Adipose tissue (tissue), 3 donors: ENCODE data around the gene ADGRF5. TPM values are rescaled to one million over a fixed set of nuclear protein-coding genes. Genes with fewer than 3 reads are reported as not detected.
"Not testable (repeated sequence)": the region's sequence is repeated elsewhere in the genome, so short reads cannot be mapped to it uniquely, and the experiment has no call there.

Source experiments
- H3K27ac ChIP-seq: one replicate; pipeline ENCODE4 v1.5.1; 2013; ENCODE audit warnings: low read depth, low read length
- WGBS, 3 donors: extraction: QIAGEN DNeasy Blood & Tissue Kit; methylation state at CpG; one replicate each; pipeline ENCODE4 v1.1.7; 2013; 5-methylcytosine and 5-hydroxymethylcytosine counted together
- polyA plus RNA-seq, 3 donors: library from polyadenylated mRNA; stranded (reverse); fragments of 200-250 nt; gene quantifications; one replicate each; pipeline ENCODE4 v1.2.3, GENCODE V29; 2013
- donor health status: healthy with polysubstance abuse.
- donor health status: Bipolar disorder and iron deficiency.
- donor health status: healthy.

The ADGRF5 gene
- polyA plus RNA-seq, 3 donors: 5.8 to 47.7 (median 21.3) TPM

DNA sequence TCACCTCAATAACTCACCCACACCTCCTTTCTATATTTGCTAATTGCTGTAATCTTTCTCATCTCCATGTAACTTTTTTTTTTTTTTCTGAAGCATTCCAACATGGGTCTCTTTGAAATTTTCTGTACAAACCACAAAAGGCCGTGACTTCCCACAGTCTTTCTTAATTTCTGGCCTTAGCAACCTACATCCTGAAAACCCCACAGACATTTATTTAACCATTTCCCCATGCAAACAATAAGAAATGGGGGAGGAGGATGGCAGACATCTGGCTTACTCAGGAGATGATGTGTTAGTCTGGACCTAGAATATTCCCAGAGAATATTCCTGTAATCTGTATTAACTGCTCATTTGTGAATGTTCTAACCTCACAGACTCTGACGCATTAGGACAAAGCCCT is 70.9 kb downstream of the ADGRF5 start:
- H3K27ac ChIP-seq: no peak overlapping the region
- WGBS, 3 donors: 63 to 87% (median 68%) methylated on average over 2 of the region's 2 CpGs

DNA sequence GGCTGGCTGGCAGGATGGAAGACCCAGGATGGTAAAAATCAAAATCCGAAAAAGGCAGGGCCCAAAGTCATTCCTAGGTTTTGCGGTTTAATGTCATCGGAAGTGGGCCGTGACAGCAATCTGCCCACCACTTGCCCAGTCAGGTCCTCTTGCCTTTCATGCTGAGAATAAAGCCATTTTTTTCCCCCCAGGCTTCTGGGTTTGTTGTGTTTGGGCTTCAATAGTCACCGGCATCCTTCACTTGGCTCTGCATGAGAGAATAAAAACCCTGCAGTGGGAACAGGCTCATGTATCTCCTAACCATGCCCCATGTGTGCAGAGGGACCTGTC is 72.4 kb downstream of the ADGRF5 start:
- no peak overlapping the region for H3K27ac ChIP-seq
- 52 to 73% (median 57%) methylated on average over 5 of the region's 5 CpGs for WGBS, 3 donors

GRCh38 chr6:46848684-46849360 is 72.9 kb downstream of the ADGRF5 start:
- WGBS, 3 donors: 6 to 7% (median 7%) methylated on average over 25 of the region's 25 CpGs
- no peak overlapping the region for H3K27ac ChIP-seq

DNA sequence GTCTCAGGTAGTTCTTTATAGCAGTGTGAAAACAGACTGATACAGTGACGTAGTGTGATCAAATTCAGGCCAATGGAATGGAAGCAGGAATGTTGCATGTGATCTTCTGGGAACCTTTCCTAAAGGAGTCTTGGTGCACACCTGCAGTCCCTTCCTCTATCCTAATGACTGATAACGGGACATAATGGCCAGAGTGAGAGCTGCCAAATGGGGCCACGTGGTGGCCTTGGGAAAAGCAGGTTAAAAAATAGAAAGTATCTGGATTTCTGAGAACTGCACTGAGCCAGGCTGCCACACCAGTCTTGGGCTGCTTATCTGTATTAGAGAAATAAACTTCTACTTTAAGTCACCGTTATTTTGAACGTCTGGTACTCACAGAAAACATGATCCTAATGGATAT is 76.6 kb downstream of the ADGRF5 start:
- H3K27ac ChIP-seq: no peak overlapping the region
- WGBS, 3 donors: 28 to 72% (median 70%) methylated on average over 5 of the region's 5 CpGs

GRCh38 chr6:46842252-46842846 is 79.4 kb downstream of the ADGRF5 start:
- WGBS, 3 donors: 88 to 91% (median 91%) methylated on average over 6 of the region's 6 CpGs
- H3K27ac ChIP-seq: not testable (repeated sequence)

DNA sequence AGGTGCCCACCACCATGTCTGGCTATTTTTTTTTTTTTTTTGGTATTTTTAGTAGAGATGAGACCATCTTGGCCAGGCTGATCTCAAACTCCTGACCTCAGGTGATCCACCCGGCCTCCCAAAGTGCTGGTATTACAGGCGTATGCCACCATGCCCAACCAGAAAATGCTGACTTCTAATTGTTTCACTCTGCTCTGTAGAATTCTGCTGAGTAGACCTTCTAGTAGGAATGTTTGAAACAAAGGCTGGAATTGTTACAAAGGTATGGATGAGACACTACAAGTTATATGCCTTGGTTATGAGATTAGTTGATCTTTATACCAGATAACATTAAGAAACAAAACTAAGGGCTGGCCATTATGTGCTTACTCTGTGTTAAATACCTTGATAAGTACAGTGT is 83.7 kb downstream of the ADGRF5 start:
- 95 to 97% (median 96%) methylated on average over 2 of the region's 2 CpGs for WGBS, 3 donors

DNA sequence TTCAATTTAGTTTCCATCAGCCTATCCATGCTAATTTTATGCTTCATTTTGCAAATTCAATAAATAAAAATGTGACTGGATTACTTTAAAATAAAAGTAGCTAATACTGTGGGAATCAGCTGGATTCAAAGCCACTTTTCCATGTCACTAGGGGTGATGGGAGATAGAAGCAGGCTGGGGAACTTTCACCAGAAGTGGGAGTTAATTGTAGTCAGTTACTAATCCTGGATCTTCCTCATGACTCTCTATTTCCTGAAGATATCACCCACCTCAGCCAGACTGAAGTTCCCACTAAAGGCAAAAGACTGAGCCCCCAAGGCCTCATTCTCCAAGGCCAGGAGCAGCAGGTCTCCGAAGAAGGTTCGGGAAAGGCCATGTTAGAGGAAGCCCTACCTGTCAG is 86.7 kb downstream of the ADGRF5 start:
- WGBS, 3 donors: 92 to 100% (median 96%) methylated on average over 2 of the region's 2 CpGs
- H3K27ac ChIP-seq: not testable (repeated sequence)

More for the DNA sequence above, 83.7 kb downstream of the ADGRF5 start:
- H3K27ac ChIP-seq: no peak overlapping the region

- WGBS, 3 donors: 56 to 79% (median 57%) methylated on average over 7 of the region's 7 CpGs
Measured at GRCh38 chr6:46834257-46834916, 87.4 kb downstream of the ADGRF5 start.

DNA sequence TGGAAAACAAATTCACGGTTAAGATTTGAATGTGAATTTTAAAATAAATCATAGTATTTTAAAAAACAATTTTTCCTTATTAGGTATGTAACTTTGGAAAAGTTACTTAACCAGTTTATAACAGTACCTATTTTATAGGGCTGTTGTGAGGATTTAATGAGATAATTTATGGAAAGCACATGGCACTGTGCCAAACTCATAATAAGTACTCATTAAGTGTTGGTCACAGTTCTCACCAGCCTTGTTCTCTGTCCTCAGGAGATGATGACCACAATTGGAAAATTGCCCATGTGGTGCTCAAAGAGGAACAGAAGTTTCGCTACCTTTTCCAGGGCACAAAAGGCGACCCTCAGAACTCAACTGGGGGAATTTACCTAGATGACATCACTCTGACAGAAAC is 88.9 kb downstream of the ADGRF5 start:
- H3K27ac ChIP-seq: no peak overlapping the region
- WGBS, 3 donors: 86 to 93% (median 87%) methylated on average over 3 of the region's 3 CpGs

More at GRCh38 chr6:46834257-46834916, 87.4 kb downstream of the ADGRF5 start:
- not testable (repeated sequence) for H3K27ac ChIP-seq

- WGBS, 3 donors: 65 to 89% (median 80%) methylated on average over 2 of the region's 2 CpGs
- no peak overlapping the region for H3K27ac ChIP-seq
Measured at GRCh38 chr6:46828939-46829338, 92.8 kb downstream of the ADGRF5 start.

- 34 to 56% (median 52%) methylated on average over 4 of the region's 4 CpGs for WGBS, 3 donors
- H3K27ac ChIP-seq: no peak overlapping the region
Measured at GRCh38 chr6:46821458-46821881, 100.3 kb downstream of the ADGRF5 start.

GRCh38 chr6:46819561-46819960 is 102.2 kb downstream of the ADGRF5 start:
- 88 to 91% (median 90%) methylated on average over 7 of the region's 7 CpGs for whole genome bisulfite sequencing, 3 donors
- H3K27ac ChIP-seq: no peak overlapping the region

GRCh38 chr6:46816626-46817025 is 105.1 kb downstream of the ADGRF5 start:
- WGBS, 3 donors: 91 to 100% (median 94%) methylated on average over 1 of the region's 1 CpG
- no peak overlapping the region for H3K27ac ChIP-seq

DNA sequence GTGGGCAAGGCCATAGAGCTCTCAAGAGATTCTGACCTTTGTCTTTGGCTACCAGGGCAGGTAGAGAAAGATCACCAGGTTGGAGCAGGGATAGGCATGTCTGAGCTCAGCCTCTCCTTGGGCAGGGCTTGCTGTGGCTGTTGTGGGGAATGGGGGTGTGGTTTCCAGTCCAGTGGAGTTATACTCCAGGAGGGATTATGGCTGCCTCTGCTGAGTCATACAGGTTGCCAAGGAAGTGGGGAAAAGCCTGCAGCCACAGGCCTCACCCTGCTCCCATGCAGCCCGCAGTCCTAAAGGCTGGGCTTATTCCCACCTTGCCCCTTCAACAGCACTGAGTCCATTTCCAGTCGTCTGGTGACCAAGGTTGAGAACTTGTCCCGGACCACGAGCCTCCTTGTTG is 106.6 kb downstream of the ADGRF5 start:
- 57 to 74% (median 65%) methylated on average over 4 of the region's 4 CpGs for WGBS, 3 donors
- no peak overlapping the region for H3K27ac ChIP-seq

- WGBS, 3 donors: 28 to 76% (median 39%) methylated on average over 1 of the region's 1 CpG
- no peak overlapping the region for H3K27ac ChIP-seq
Measured at GRCh38 chr6:46808806-46809205, 112.9 kb downstream of the ADGRF5 start.

Other genes starting within 250 kb of the ADGRF5 start
- gene TDRD6, start 234.1 kb downstream of the ADGRF5 start, polyA plus RNA-seq: under 1 TPM; 0.07 to 0.34 (median 0.07) TPM
- under 1 TPM; 0.25 to 0.74 (median 0.34) TPM for gene PLA2G7, start 186.6 kb downstream of the ADGRF5 start, polyA plus RNA-seq
- not detected for gene ANKRD66, start 175.0 kb downstream of the ADGRF5 start, polyA plus RNA-seq
- under 1 TPM in 2 of 3 donors, not detected in 1; 0.05 to 0.09 TPM for gene MEP1A, start 128.5 kb downstream of the ADGRF5 start, polyA plus RNA-seq
- gene ADGRF1, start 120.4 kb upstream of the ADGRF5 start, polyA plus RNA-seq: under 1 TPM; 0.13 to 0.22 (median 0.16) TPM